ENCODE data around the gene NCLN. TPM values are rescaled to one million over a fixed set of nuclear protein-coding genes. Genes with fewer than 3 reads are reported as not detected.

NCLN gene
- total and polyA plus RNA-seq, 2 donors, result 14.5 to 62.6 TPM

- no peak for DNase-seq (ENCODE audit: low read depth in 6 of 9, low spot score in 9 of 9)
- Histone ChIP-seq H3K27ac (ENCODE audit: low read depth in 1 of 2, low read length in 1 of 2) (peak overlapping the region; percentile 25 to 32), H3K4me3 (ENCODE audit: low read length in 2 of 2) (no peak overlapping the region), H3K36me3 (ENCODE audit: control insufficient read depth in 2 of 2, insufficient read depth in 2 of 2, low read length in 1 of 2) (peaks cover 0 to 4% of the 10 kb centered on the region in 2 donors), H3K27me3 (ENCODE audit: control insufficient read depth in 2 of 2, insufficient read depth in 1 of 2, low read length in 1 of 2) (no peaks in the 10 kb centered on the region), H3K4me1 (ENCODE audit: control insufficient read depth in 2 of 2, insufficient read depth in 2 of 2, low read length in 2 of 2) (peaks cover 14 to 49% of the 10 kb centered on the region in 2 donors), H3K9me3 (ENCODE audit: control insufficient read depth in 2 of 2, insufficient read depth in 1 of 2, low read length in 1 of 2) (no peaks in the 10 kb centered on the region)
- WGBS, result 77% methylated on average over 11 of the region's 11 CpGs
Observed at GRCh38 chr19:3176715-3177501, 8.8 kb upstream of the NCLN start.

- 4% methylated on average over 42 of the region's 42 CpGs for WGBS
Observed at GRCh38 chr19:3178377-3178972, 7.3 kb upstream of the NCLN start, which contains the start of gene S1PR4. Gene S1PR4 (plus strand): TSS chr19:3178769. CDS start chr19:3178793, 24 bp downstream.

GRCh38 chr19:3178973-3179738 is 6.6 kb upstream of the NCLN start:
- Histone ChIP-seq H3K36me3 (ENCODE audit: control insufficient read depth in 2 of 2, insufficient read depth in 2 of 2, low read length in 1 of 2) (peaks cover 0 to 3% of the 10 kb centered on the region in 2 donors), H3K4me3 (ENCODE audit: low read length in 2 of 2) (peak overlapping the region; percentile 61 to 88), H3K27me3 (ENCODE audit: control insufficient read depth in 2 of 2, insufficient read depth in 1 of 2, low read length in 1 of 2) (no peaks in the 10 kb centered on the region), H3K4me1 (ENCODE audit: control insufficient read depth in 2 of 2, insufficient read depth in 2 of 2, low read length in 2 of 2) (peaks cover 14 to 54% of the 10 kb centered on the region in 2 donors), H3K27ac (ENCODE audit: low read depth in 1 of 2, low read length in 1 of 2) (peak overlapping the region; percentile 78 to 89), H3K9me3 (ENCODE audit: control insufficient read depth in 2 of 2, insufficient read depth in 1 of 2, low read length in 1 of 2) (no peaks in the 10 kb centered on the region)
- 5% methylated on average over 52 of the region's 52 CpGs for WGBS
- DNase-seq (ENCODE audit: low read depth in 6 of 9, low spot score in 9 of 9), result peak in 2 of 9 donors; percentile 35 to 54

More at GRCh38 chr19:3178377-3178972, 7.3 kb upstream of the NCLN start, which contains the start of gene S1PR4:
- DNase-seq (ENCODE audit: low read depth in 6 of 9, low spot score in 9 of 9), result peak in 6 of 9 donors; percentile 31 to 82 (median 52)
- Histone ChIP-seq H3K27ac (ENCODE audit: low read depth in 1 of 2, low read length in 1 of 2) (peak within 1 kb of the TSS; percentile 78 to 89), H3K9me3 (ENCODE audit: control insufficient read depth in 2 of 2, insufficient read depth in 1 of 2, low read length in 1 of 2) (no peaks in the 10 kb centered on the region), H3K27me3 (ENCODE audit: control insufficient read depth in 2 of 2, insufficient read depth in 1 of 2, low read length in 1 of 2) (no peaks in the 10 kb centered on the region), H3K4me3 (ENCODE audit: low read length in 2 of 2) (peak within 1 kb of the TSS; percentile 61 to 88), H3K4me1 (ENCODE audit: control insufficient read depth in 2 of 2, insufficient read depth in 2 of 2, low read length in 2 of 2) (peaks cover 14 to 49% of the 10 kb centered on the region in 2 donors), H3K36me3 (ENCODE audit: control insufficient read depth in 2 of 2, insufficient read depth in 2 of 2, low read length in 1 of 2) (no peaks in the 10 kb centered on the region)

GRCh38 chr19:3179739-3180293 is 5.9 kb upstream of the NCLN start:
- WGBS, result 5% methylated on average over 31 of the region's 31 CpGs
- DNase-seq (ENCODE audit: low read depth in 6 of 9, low spot score in 9 of 9), result peak in 5 of 9 donors; percentile 35 to 69 (median 44)
- peak overlapping the region; percentile 61 to 88 for H3K4me3 ChIP-seq (ENCODE audit: low read length in 2 of 2)
- H3K4me1 ChIP-seq (ENCODE audit: control insufficient read depth in 2 of 2, insufficient read depth in 2 of 2, low read length in 2 of 2), result peaks cover 14 to 60% of the 10 kb centered on the region in 2 donors
- H3K36me3 ChIP-seq (ENCODE audit: control insufficient read depth in 2 of 2, insufficient read depth in 2 of 2, low read length in 1 of 2), result peaks cover 0 to 6% of the 10 kb centered on the region in 2 donors
- H3K27ac ChIP-seq (ENCODE audit: low read depth in 1 of 2, low read length in 1 of 2), result peak overlapping the region; percentile 78 to 89
- no peaks in the 10 kb centered on the region for H3K27me3 ChIP-seq (ENCODE audit: control insufficient read depth in 2 of 2, insufficient read depth in 1 of 2, low read length in 1 of 2)
- no peaks in the 10 kb centered on the region for H3K9me3 ChIP-seq (ENCODE audit: control insufficient read depth in 2 of 2, insufficient read depth in 1 of 2, low read length in 1 of 2)

- Histone ChIP-seq H3K27me3 (ENCODE audit: control insufficient read depth in 2 of 2, insufficient read depth in 1 of 2, low read length in 1 of 2) (no peaks in the 10 kb centered on the region), H3K27ac (ENCODE audit: low read depth in 1 of 2, low read length in 1 of 2) (peak overlapping the region in 1 of 2 donors; percentile 26), H3K4me1 (ENCODE audit: control insufficient read depth in 2 of 2, insufficient read depth in 2 of 2, low read length in 2 of 2) (peaks cover 18 to 65% of the 10 kb centered on the region in 2 donors), H3K36me3 (ENCODE audit: control insufficient read depth in 2 of 2, insufficient read depth in 2 of 2, low read length in 1 of 2) (peaks cover 3 to 6% of the 10 kb centered on the region in 2 donors), H3K9me3 (ENCODE audit: control insufficient read depth in 2 of 2, insufficient read depth in 1 of 2, low read length in 1 of 2) (no peaks in the 10 kb centered on the region), H3K4me3 (ENCODE audit: low read length in 2 of 2) (no peak overlapping the region)
- WGBS, result 87% methylated on average over 13 of the region's 13 CpGs
- DNase-seq (ENCODE audit: low read depth in 6 of 9, low spot score in 9 of 9), result no peak
Observed at GRCh38 chr19:3183721-3184641, 1.7 kb upstream of the NCLN start.

GRCh38 chr19:3184847-3185460 is 776 bp upstream of the NCLN start:
- Histone ChIP-seq H3K27me3 (ENCODE audit: control insufficient read depth in 2 of 2, insufficient read depth in 1 of 2, low read length in 1 of 2) (no peaks in the 10 kb centered on the region), H3K4me3 (ENCODE audit: low read length in 2 of 2) (peak overlapping the region; percentile 59 to 78), H3K36me3 (ENCODE audit: control insufficient read depth in 2 of 2, insufficient read depth in 2 of 2, low read length in 1 of 2) (peaks cover 3 to 6% of the 10 kb centered on the region in 2 donors), H3K27ac (ENCODE audit: low read depth in 1 of 2, low read length in 1 of 2) (peak overlapping the region in 1 of 2 donors; percentile 90), H3K9me3 (ENCODE audit: control insufficient read depth in 2 of 2, insufficient read depth in 1 of 2, low read length in 1 of 2) (no peaks in the 10 kb centered on the region), H3K4me1 (ENCODE audit: control insufficient read depth in 2 of 2, insufficient read depth in 2 of 2, low read length in 2 of 2) (peaks cover 18 to 56% of the 10 kb centered on the region in 2 donors)
- WGBS, result 36% methylated on average over 14 of the region's 14 CpGs
- peak in 1 of 9 donors; percentile 74 for DNase-seq (ENCODE audit: low read depth in 6 of 9, low spot score in 9 of 9)

GRCh38 chr19:3186160-3186688 is 494 bp downstream of the NCLN start:
- no peaks in the 10 kb centered on the region for H3K27me3 ChIP-seq (ENCODE audit: control insufficient read depth in 2 of 2, insufficient read depth in 1 of 2, low read length in 1 of 2)
- no peak for DNase-seq (ENCODE audit: low read depth in 6 of 9, low spot score in 9 of 9)
- H3K36me3 ChIP-seq (ENCODE audit: control insufficient read depth in 2 of 2, insufficient read depth in 2 of 2, low read length in 1 of 2), result peaks cover 6 to 11% of the 10 kb centered on the region in 2 donors
- H3K9me3 ChIP-seq (ENCODE audit: control insufficient read depth in 2 of 2, insufficient read depth in 1 of 2, low read length in 1 of 2), result no peaks in the 10 kb centered on the region
- peaks cover 15 to 43% of the 10 kb centered on the region in 2 donors for H3K4me1 ChIP-seq (ENCODE audit: control insufficient read depth in 2 of 2, insufficient read depth in 2 of 2, low read length in 2 of 2)
- peak overlapping the region; percentile 59 to 78 for H3K4me3 ChIP-seq (ENCODE audit: low read length in 2 of 2)
- H3K27ac ChIP-seq (ENCODE audit: low read depth in 1 of 2, low read length in 1 of 2), result no peak overlapping the region
- WGBS, result under 1% methylated on average over 38 of the region's 38 CpGs

All from thymus (tissue), 11 donors.